Measurements from ENCODE around the gene EGFL8. TPM values are rescaled to one million over a fixed set of nuclear protein-coding genes. Genes with fewer than 3 reads are reported as not detected.

Gene EGFL8
- total RNA-seq, 4 donors from 2014 or later: 7.3 to 66.5 (median 15.4) TPM

DNA sequence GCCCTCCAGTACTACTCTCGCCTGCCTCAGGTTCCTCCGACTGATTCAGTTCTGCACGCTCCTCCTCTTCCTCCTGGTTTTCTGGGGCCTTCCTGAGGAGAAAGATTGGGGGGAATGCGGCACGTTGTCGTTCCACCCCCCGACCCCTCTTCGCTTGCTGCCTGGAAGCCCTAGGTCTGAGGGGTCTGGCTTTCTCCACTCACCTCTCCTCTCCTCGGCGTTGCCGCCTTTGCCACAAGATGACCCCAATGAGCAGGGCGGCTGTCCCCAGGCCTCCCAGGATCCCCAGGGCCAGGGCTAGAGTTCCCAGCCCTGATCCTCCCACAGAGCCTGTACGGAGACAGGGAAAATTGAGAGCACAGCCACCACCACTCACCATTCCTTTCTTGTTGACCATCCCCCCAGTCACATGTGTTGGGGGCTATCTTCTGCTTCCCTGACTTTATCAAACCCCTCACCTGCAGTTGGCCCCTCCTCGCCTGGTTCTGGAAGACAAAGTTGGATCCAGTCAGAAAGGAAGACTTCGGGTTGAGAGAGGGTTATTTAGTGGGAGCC lies 16.8 kb downstream of the EGFL8 start:
- WGBS: 92% methylated on average over 15 of the region's 15 CpGs
- peaks cover 27% of the 10 kb centered on the region for H3K36me3 ChIP-seq
- peaks cover 58% of the 10 kb centered on the region for H3K4me1 ChIP-seq

DNA sequence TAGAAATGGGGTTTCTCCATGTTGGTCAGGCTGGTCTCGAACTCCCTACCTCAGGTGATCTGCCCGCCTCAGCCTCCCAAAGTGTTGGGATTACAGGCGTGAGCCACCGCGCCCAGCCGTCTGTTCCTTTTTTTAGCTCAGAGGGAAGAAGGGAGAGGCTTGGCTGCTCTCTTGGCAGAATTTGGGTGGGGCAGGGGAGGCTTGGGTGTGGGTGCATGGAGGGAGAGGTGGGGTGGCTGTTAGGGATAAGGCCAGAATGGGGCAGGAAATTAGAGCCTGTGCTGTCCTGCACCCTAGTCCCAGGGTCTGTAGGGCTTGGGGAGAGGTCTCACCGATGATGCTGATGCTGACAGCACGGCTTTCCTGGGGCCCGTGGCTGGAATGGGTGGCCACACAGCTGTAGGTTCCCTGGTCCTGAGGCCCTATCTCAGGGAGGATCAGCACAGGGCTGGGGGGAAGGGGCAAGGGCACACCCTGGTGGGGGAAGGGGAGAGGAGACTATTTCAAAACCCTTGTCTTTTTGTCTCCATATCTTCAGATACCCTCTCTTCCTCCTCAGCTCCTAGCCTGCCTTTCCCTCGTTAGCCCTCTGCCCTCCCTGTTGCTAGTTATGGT lies 17.6 kb downstream of the EGFL8 start:
- 54% methylated on average over 10 of the region's 10 CpGs for WGBS
- no peak for DNase-seq (ENCODE audit: low spot score in 2 of 2)
- Histone ChIP-seq H3K27ac (peak overlapping the region; percentile 31), H3K27me3 (no peaks in the 10 kb centered on the region), H3K4me3 (no peak overlapping the region), H3K36me3 (peaks cover 35% of the 10 kb centered on the region), H3K4me1 (peaks cover 58% of the 10 kb centered on the region), H3K9me3 (no peaks in the 10 kb centered on the region)
- TF ChIP-seq POLR2A (IDR thresholded peaks at IDR 0.05) (no peak), CTCF (IDR thresholded peaks at IDR 0.05) (no peak), EP300 (IDR thresholded peaks at IDR 0.05) (no peak), POLR2AphosphoS5 (IDR thresholded peaks at IDR 0.05) (no peak)

More for the DNA sequence above, 16.8 kb downstream of the EGFL8 start:
- Histone ChIP-seq H3K27ac (peak overlapping the region; percentile 20), H3K4me3 (no peak overlapping the region), H3K9me3 (no peaks in the 10 kb centered on the region), H3K27me3 (no peaks in the 10 kb centered on the region)
- DNase-seq (ENCODE audit: low spot score in 2 of 2): no peak
- TF ChIP-seq POLR2A (IDR thresholded peaks at IDR 0.05) (no peak), EP300 (IDR thresholded peaks at IDR 0.05) (no peak), POLR2AphosphoS5 (IDR thresholded peaks at IDR 0.05) (no peak)

GRCh38 chr6:32182555-32182981 lies 18.2 kb downstream of the EGFL8 start:
- no peak for DNase-seq (ENCODE audit: low spot score in 2 of 2)
- 70% methylated on average over 7 of the region's 10 CpGs for WGBS
- Histone ChIP-seq H3K4me3 (no peak overlapping the region), H3K36me3 (peaks cover 41% of the 10 kb centered on the region), H3K27me3 (no peaks in the 10 kb centered on the region), H3K27ac (no peak overlapping the region), H3K4me1 (peaks cover 58% of the 10 kb centered on the region), H3K9me3 (no peaks in the 10 kb centered on the region)
- TF ChIP-seq POLR2AphosphoS5 (IDR thresholded peaks at IDR 0.05) (no peak), EP300 (IDR thresholded peaks at IDR 0.05) (no peak), POLR2A (IDR thresholded peaks at IDR 0.05) (no peak), CTCF (IDR thresholded peaks at IDR 0.05) (no peak)

DNA sequence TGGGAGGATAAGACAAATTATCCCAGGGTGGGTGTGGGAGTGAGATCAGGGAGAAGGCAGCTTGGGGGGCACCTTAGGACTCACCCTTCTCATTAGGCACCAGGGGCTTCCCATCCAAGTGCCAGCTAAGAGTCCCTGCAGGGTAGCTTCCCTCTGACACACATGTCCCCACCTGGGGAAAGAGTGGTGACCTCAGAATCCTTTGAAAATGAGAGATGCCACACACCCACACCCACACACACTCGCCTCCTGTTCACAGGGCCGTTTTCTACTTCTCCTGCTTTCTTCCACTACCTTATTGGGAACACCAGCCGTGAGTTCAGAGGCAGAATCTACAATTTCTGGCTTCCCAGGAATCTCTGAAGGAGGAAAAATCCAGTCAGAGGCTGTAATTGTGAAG lies 18.6 kb downstream of the EGFL8 start:
- H3K4me3 ChIP-seq: no peak overlapping the region
- H3K9me3 ChIP-seq: no peaks in the 10 kb centered on the region
- DNase-seq (ENCODE audit: low spot score in 2 of 2): no peak
- no peak overlapping the region for H3K27ac ChIP-seq
- WGBS: 72% methylated on average over 3 of the region's 3 CpGs
- peaks cover 61% of the 10 kb centered on the region for H3K4me1 ChIP-seq
- peaks cover 45% of the 10 kb centered on the region for H3K36me3 ChIP-seq
- no peaks in the 10 kb centered on the region for H3K27me3 ChIP-seq
- no peak for TF ChIP-seq EP300 (IDR thresholded peaks at IDR 0.05)
- no peak for TF ChIP-seq POLR2AphosphoS5 (IDR thresholded peaks at IDR 0.05)
- TF ChIP-seq POLR2A (IDR thresholded peaks at IDR 0.05): no peak
- no peak for TF ChIP-seq CTCF (IDR thresholded peaks at IDR 0.05)

GRCh38 chr6:32183483-32184083 lies 19.2 kb downstream of the EGFL8 start:
- no peak for TF ChIP-seq CTCF (IDR thresholded peaks at IDR 0.05)
- TF ChIP-seq POLR2A (IDR thresholded peaks at IDR 0.05): no peak
- no peak for TF ChIP-seq EP300 (IDR thresholded peaks at IDR 0.05)
- TF ChIP-seq POLR2AphosphoS5 (IDR thresholded peaks at IDR 0.05): no peak
- DNase-seq (ENCODE audit: low spot score in 2 of 2): no peak
- H3K36me3 ChIP-seq: peaks cover 47% of the 10 kb centered on the region
- H3K4me3 ChIP-seq: no peak overlapping the region
- no peak overlapping the region for H3K27ac ChIP-seq
- no peaks in the 10 kb centered on the region for H3K27me3 ChIP-seq
- peaks cover 67% of the 10 kb centered on the region for H3K4me1 ChIP-seq
- WGBS: 84% methylated on average over 15 of the region's 15 CpGs
- H3K9me3 ChIP-seq: no peaks in the 10 kb centered on the region

All from suprapubic skin (tissue), 4 donors.